Measurements from ENCODE around the gene PLP1. TPM values are rescaled to one million over a fixed set of nuclear protein-coding genes. Genes with fewer than 3 reads are reported as not detected.

PLP1 gene
- total and polyA plus RNA-seq, 12 donors: 0.17 to 10.6 (median 6.1) TPM

DNA sequence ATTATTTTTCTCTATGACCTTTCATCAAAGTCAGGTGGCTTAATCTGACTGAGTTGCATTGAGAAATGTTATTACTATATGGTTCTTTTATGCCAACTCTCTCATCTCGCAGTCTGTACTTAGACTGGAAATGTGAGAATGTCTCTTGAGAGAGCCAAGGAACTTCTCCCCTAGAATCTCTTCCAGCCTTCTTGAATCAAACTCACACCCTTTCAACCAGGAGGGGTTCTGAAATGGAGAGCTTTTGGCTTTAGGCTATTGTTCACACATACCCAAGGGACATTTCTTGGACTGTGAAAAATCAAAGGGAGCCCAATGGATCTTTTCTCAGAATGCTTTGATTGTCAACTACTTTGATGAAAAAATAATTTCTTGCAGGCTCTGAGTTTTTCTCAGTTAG lies 5.1 kb downstream of the PLP1 start:
- Histone ChIP-seq H3K9me3 (replicated peaks in 1 of 3) (no peaks in the 10 kb centered on the region), H3K27ac (no peak overlapping the region), H3K36me3 (replicated peaks in 1 of 2) (no peaks in the 10 kb centered on the region), H3K4me3 (no peak overlapping the region), H3K4me1 (replicated peaks in 1 of 2) (no peaks in the 10 kb centered on the region), H3K27me3 (peaks cover 20% of the 10 kb centered on the region)
- DNase-seq: no peak
- TF ChIP-seq POLR2A (IDR thresholded peaks at IDR 0.05) (no peak), CTCF (IDR thresholded peaks at IDR 0.05) (no peak)
- intact Hi-C loops (cut with DNase I): no loop called here
- WGBS, 4 donors: 84 to 100% (median 90%) methylated on average over 1 of the region's 1 CpG

- no peak for TF ChIP-seq CTCF (IDR thresholded peaks at IDR 0.05)
- TF ChIP-seq POLR2A (IDR thresholded peaks at IDR 0.05): no peak
- Histone ChIP-seq H3K27ac (no peak overlapping the region), H3K4me1 (replicated peaks in 1 of 2) (no peaks in the 10 kb centered on the region), H3K36me3 (replicated peaks in 1 of 2) (no peaks in the 10 kb centered on the region), H3K4me3 (no peak overlapping the region), H3K9me3 (replicated peaks in 1 of 3) (no peaks in the 10 kb centered on the region), H3K27me3 (peaks cover 19% of the 10 kb centered on the region)
- 70 to 83% (median 79%) methylated on average over 3 of the region's 3 CpGs; no CpG with 5 or more reads in 1 of the 4 donors for WGBS, 4 donors
- no peak for DNase-seq
- intact Hi-C loops (cut with DNase I): no loop called here
These were observed 6.0 kb downstream of the PLP1 start for GRCh38 chrX:103782640-103783039.

GRCh38 chrX:103783196-103783595 lies 6.6 kb downstream of the PLP1 start:
- Histone ChIP-seq H3K4me3 (no peak overlapping the region), H3K36me3 (replicated peaks in 1 of 2) (no peaks in the 10 kb centered on the region), H3K27me3 (peaks cover 13% of the 10 kb centered on the region), H3K4me1 (replicated peaks in 1 of 2) (no peaks in the 10 kb centered on the region), H3K27ac (no peak overlapping the region), H3K9me3 (replicated peaks in 1 of 3) (no peaks in the 10 kb centered on the region)
- no peak for TF ChIP-seq CTCF (IDR thresholded peaks at IDR 0.05)
- TF ChIP-seq POLR2A (IDR thresholded peaks at IDR 0.05): no peak
- 55 to 81% (median 59%) methylated on average over 3 of the region's 3 CpGs for WGBS, 4 donors
- intact Hi-C loops (cut with DNase I): no loop called here
- DNase-seq: no peak

GRCh38 chrX:103783971-103784370 lies 7.3 kb downstream of the PLP1 start:
- no peaks in the 10 kb centered on the region for H3K36me3 ChIP-seq (replicated peaks in 1 of 2)
- H3K9me3 ChIP-seq (replicated peaks in 1 of 3): no peaks in the 10 kb centered on the region
- no peak for DNase-seq
- peaks cover 6% of the 10 kb centered on the region for H3K27me3 ChIP-seq
- no peak overlapping the region for H3K4me3 ChIP-seq
- TF ChIP-seq POLR2A (IDR thresholded peaks at IDR 0.05) (no peak), CTCF (IDR thresholded peaks at IDR 0.05) (no peak)
- H3K27ac ChIP-seq: no peak overlapping the region
- intact Hi-C loops (cut with DNase I): no loop called here
- WGBS, 4 donors: 78 to 96% (median 83%) methylated on average over 2 of the region's 2 CpGs
- H3K4me1 ChIP-seq (replicated peaks in 1 of 2): no peaks in the 10 kb centered on the region
